H1 (cell line): ENCODE measurements around the gene KLRF1.

Experiments
- CTCF ChIP-seq, 3 experiments: IDR thresholded peaks; 1 replicate in 2 of 3; 2 replicates in 1 of 3; pipeline versions ENCODE4 v1.5.1 to v1.6.1; 2011; ENCODE audit warnings: low read length in 3 of 3, mild to moderate bottlenecking in 3 of 3, inconsistent platforms in 2 of 3, low read depth in 1 of 3, moderate library complexity in 1 of 3; ENCODE audit not compliant: insufficient read depth in 1 of 3; ENCODE audit errors: control extremely low read depth in 1 of 3
- POLR2A ChIP-seq, 2 experiments: IDR thresholded peaks; 1 replicate in 1 of 2; 2 replicates in 1 of 2; pipeline ENCODE4 v1.6.1; 2011; ENCODE audit warnings: low read depth in 2 of 2, low read length in 2 of 2, mild to moderate bottlenecking in 2 of 2; ENCODE audit errors: control extremely low read depth in 1 of 2

- TF ChIP-seq POLR2A (IDR thresholded peaks at IDR 0.05; ENCODE audit: control extremely low read depth in 1 of 2, low read depth in 2 of 2, low read length in 2 of 2), result no peak
- TF ChIP-seq CTCF (IDR thresholded peaks at IDR 0.05; ENCODE audit: control extremely low read depth in 1 of 3, insufficient read depth in 1 of 3, low read depth in 1 of 3, low read length in 3 of 3), result no peak
Observed at GRCh38 chr12:9792961-9793617, 34.2 kb upstream of the KLRF1 start.
